GM12875 (cell line): Measurements from ENCODE around the gene IQSEC3.
"Not testable (repeated sequence)": the region's sequence is repeated elsewhere in the genome, so short reads cannot be mapped to it uniquely, and the experiment has no call there.

ENCODE experiments used
- H3K4me3 ChIP-seq: one replicate; pipeline ENCODE4 v1.5.1; 2011; ENCODE audit warnings: low read depth, low read length, control low read depth
- CTCF ChIP-seq: IDR thresholded peaks from 2 replicates; pipeline ENCODE4 v1.5.1; 2011; ENCODE audit warnings: low read depth, mild to moderate bottlenecking, control low read depth, inconsistent platforms, low read length, moderate library complexity, borderline replicate concordance; ENCODE audit not compliant: insufficient read depth

IQSEC3 gene

GRCh38 chr12:45235-45990 lies 21.2 kb upstream of the IQSEC3 start:
- H3K4me3 ChIP-seq: not testable (repeated sequence)

GRCh38 chr12:45991-46358 lies 20.6 kb upstream of the IQSEC3 start:
- not testable (repeated sequence) for H3K4me3 ChIP-seq

- not testable (repeated sequence) for H3K4me3 ChIP-seq
Observed at GRCh38 chr12:46542-46941, 20.0 kb upstream of the IQSEC3 start.

- not testable (repeated sequence) for H3K4me3 ChIP-seq
Observed at GRCh38 chr12:47699-48226, 18.8 kb upstream of the IQSEC3 start.

GRCh38 chr12:49149-49548 lies 17.4 kb upstream of the IQSEC3 start:
- H3K4me3 ChIP-seq: not testable (repeated sequence)

GRCh38 chr12:51087-51486 lies 15.5 kb upstream of the IQSEC3 start:
- H3K4me3 ChIP-seq: not testable (repeated sequence)

- not testable (repeated sequence) for H3K4me3 ChIP-seq
Observed at GRCh38 chr12:51962-52361, 14.6 kb upstream of the IQSEC3 start.

GRCh38 chr12:52902-53734 lies 13.4 kb upstream of the IQSEC3 start:
- not testable (repeated sequence) for H3K4me3 ChIP-seq

GRCh38 chr12:53735-54730 lies 12.5 kb upstream of the IQSEC3 start:
- no peak for TF ChIP-seq CTCF

GRCh38 chr12:54750-55535 lies 11.6 kb upstream of the IQSEC3 start:
- H3K4me3 ChIP-seq: no peak overlapping the region
- TF ChIP-seq CTCF: no peak

More at GRCh38 chr12:53735-54730, 12.5 kb upstream of the IQSEC3 start:
- no peak overlapping the region for H3K4me3 ChIP-seq
